Ishikawa (cell line): ENCODE results near the gene ZBTB20.

Experiments used
- CEBPB ChIP-seq: IDR thresholded peaks from 2 replicates; pipeline ENCODE4 v1.6.1; 2012
- CREB1 ChIP-seq: IDR thresholded peaks from 2 replicates; pipeline ENCODE4 v1.6.1; 2012; ENCODE audit warnings: low read depth
- EGR1 ChIP-seq: IDR thresholded peaks from 2 replicates; pipeline ENCODE4 v1.6.1; 2012
- EP300 ChIP-seq: IDR thresholded peaks from 2 replicates; pipeline ENCODE4 v1.6.1; 2012; ENCODE audit warnings: borderline replicate concordance
- FOXM1 ChIP-seq: IDR thresholded peaks from 2 replicates; pipeline ENCODE4 v1.6.1; 2012; ENCODE audit warnings: low read depth, borderline replicate concordance
- MAX ChIP-seq: IDR thresholded peaks from 2 replicates; pipeline ENCODE4 v1.6.1; 2012
- NFIC ChIP-seq: IDR thresholded peaks from 2 replicates; pipeline ENCODE4 v1.6.1; 2012
- RAD21 ChIP-seq: IDR thresholded peaks from 2 replicates; pipeline ENCODE4 v1.6.1; 2012; ENCODE audit warnings: low read depth
- REST ChIP-seq: IDR thresholded peaks from 2 replicates; pipeline ENCODE4 v1.6.1; 2012; ENCODE audit warnings: low read depth, mild to moderate bottlenecking
- TAF1 ChIP-seq: IDR thresholded peaks from 2 replicates; pipeline ENCODE4 v1.6.1; 2012; ENCODE audit warnings: low read depth, mild to moderate bottlenecking
- TCF12 ChIP-seq: IDR thresholded peaks from 2 replicates; pipeline ENCODE4 v1.6.1; 2012; ENCODE audit warnings: low read depth
- TEAD4 ChIP-seq: IDR thresholded peaks from 2 replicates; pipeline ENCODE4 v1.6.1; 2012
- USF1 ChIP-seq: IDR thresholded peaks from 2 replicates; pipeline ENCODE4 v1.6.1; 2012
- YY1 ChIP-seq: IDR thresholded peaks from 2 replicates; pipeline ENCODE4 v1.6.1; 2012; ENCODE audit warnings: low read depth
- ZBTB7A ChIP-seq: IDR thresholded peaks from 2 replicates; pipeline ENCODE4 v1.6.1; 2012; ENCODE audit warnings: low read depth

The ZBTB20 gene

GRCh38 chr3:114356066-114356465 is 791.0 kb downstream of the ZBTB20 start:
- TF ChIP-seq TEAD4 (no peak), RAD21 (no peak), CREB1 (no peak), EGR1 (no peak), FOXM1 (no peak)

GRCh38 chr3:114355653-114356052 is 791.4 kb downstream of the ZBTB20 start:
- TF ChIP-seq TCF12, result no peak
- no peak for TF ChIP-seq RAD21
- TF ChIP-seq NFIC, result no peak
- TF ChIP-seq YY1, result no peak

- TF ChIP-seq NFIC, result no peak
- TF ChIP-seq YY1, result no peak
- no peak for TF ChIP-seq RAD21
- TF ChIP-seq CREB1, result no peak
- TF ChIP-seq FOXM1, result no peak
- no peak for TF ChIP-seq TEAD4
- no peak for TF ChIP-seq ZBTB7A
- no peak for TF ChIP-seq REST
- TF ChIP-seq TCF12, result no peak
- no peak for TF ChIP-seq EGR1
- TF ChIP-seq CEBPB, result no peak
- no peak for TF ChIP-seq USF1
- TF ChIP-seq TAF1, result no peak
- TF ChIP-seq MAX, result no peak
- no peak for TF ChIP-seq EP300
These were observed 795.3 kb downstream of the ZBTB20 start for GRCh38 chr3:114351822-114352145.

GRCh38 chr3:114351123-114351821 is 795.8 kb downstream of the ZBTB20 start:
- TF ChIP-seq TEAD4 (no peak), FOXM1 (no peak), NFIC (no peak), USF1 (no peak), EGR1 (no peak), REST (no peak), RAD21 (no peak), EP300 (no peak), CEBPB (no peak), ZBTB7A (no peak), CREB1 (no peak), TAF1 (no peak), MAX (no peak)

GRCh38 chr3:114350690-114351089 is 796.4 kb downstream of the ZBTB20 start:
- TF ChIP-seq CREB1 (no peak), EP300 (no peak), MAX (no peak), EGR1 (no peak), FOXM1 (no peak), REST (no peak), RAD21 (no peak), TAF1 (no peak), TCF12 (no peak), ZBTB7A (no peak), USF1 (no peak), CEBPB (no peak), NFIC (no peak), TEAD4 (no peak), YY1 (no peak)
